Measurements from ENCODE around the gene SND1.
A peak's percentile ranks its signal among the peaks of the same experiment; 100 is the strongest.
"Not testable (repeated sequence)": the region's sequence is repeated elsewhere in the genome, so short reads cannot be mapped to it uniquely, and the experiment has no call there.

The SND1 gene

DNA sequence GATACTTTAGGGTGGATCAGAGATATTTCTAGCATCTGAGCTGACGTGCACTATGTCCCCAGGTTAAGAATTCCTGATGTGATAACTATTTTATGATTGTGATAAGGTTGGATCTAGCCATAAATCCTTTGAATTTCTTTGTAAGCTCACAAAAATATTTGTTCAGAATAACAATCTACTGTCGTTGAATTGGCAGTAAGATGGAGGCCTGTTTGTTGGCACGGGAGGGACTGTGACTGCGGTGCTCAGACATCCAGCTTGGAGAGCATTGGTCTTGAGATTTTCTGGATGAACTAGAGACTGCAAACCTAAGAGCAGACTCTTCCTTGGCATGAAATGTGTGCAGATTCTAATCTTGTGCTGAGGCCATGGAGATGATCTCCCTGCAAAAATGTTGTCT lies 248.1 kb downstream of the SND1 start:
- H3K9ac ChIP-seq, result no peak overlapping the region
- H3K27me3 ChIP-seq, result no peaks in the 10 kb centered on the region
- peak overlapping the region; percentile 26 to 75 (median 56); a peak in 19 of 22 replicates for H3K4me2 ChIP-seq
- H3K4me3 ChIP-seq, result no peak overlapping the region
- no peaks in the 10 kb centered on the region for H3K9me3 ChIP-seq (replicated peaks in 1 of 11)
- no peak overlapping the region for H3K27ac ChIP-seq
- H4K20me1 ChIP-seq, result peaks cover 30 to 100% (median 69%) of the 10 kb centered on the region in 11 experiments
- TF ChIP-seq Cebpa-rat (IDR thresholded peaks at IDR 0.05), result no peak
- peaks cover 33 to 68% (median 52%) of the 10 kb centered on the region in 10 experiments for H3K4me1 ChIP-seq
- peaks cover 17 to 60% (median 42%) of the 10 kb centered on the region in 11 experiments; a peak in 21 of 22 replicates for H3K36me3 ChIP-seq

DNA sequence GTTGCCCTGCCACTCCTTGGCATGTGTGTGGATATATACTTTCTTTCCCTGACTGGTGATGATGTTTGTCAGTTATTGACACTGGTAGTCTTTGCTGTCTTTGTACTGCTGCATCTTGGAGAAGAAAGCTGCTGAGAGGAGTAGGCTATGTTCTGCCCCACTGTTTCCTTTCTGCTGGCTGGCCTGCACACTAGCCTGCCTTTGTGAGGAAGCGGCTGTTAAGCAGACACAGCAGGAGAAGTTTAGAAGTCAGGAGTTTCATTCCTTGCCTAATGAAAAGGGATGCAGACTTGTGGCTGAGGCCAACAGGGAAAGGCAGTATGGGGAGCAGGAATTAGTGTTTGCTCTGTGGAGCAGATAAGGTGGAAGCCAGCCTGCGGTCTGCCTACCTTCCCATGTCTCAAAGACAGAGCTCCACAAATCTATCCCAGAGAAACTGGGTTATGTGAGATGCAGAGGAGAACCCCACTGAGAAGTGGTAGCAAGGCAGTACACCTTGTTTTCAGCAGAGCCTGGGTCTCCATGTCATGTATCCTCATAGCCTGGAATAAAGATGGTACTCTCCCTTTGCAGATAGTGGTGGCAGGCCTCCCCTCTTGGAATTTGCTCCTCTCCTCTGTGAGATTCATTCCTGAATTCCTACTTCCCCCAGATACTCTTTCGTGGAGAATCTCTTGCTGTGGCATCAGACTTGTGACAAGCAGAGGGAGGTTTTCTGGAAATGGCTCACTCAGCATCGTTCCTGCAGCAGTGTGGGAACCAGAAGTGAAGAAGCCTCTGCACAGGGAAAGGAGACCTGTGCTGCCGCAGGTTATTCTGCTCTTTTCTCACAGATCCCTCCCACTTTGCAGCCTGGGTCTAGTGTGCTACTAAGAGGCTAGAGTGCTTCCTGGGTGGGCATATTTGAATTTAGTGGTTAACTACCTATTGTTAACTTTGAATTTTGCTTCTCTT lies 249.0 kb downstream of the SND1 start:
- H3K27ac ChIP-seq, result no peak overlapping the region

DNA sequence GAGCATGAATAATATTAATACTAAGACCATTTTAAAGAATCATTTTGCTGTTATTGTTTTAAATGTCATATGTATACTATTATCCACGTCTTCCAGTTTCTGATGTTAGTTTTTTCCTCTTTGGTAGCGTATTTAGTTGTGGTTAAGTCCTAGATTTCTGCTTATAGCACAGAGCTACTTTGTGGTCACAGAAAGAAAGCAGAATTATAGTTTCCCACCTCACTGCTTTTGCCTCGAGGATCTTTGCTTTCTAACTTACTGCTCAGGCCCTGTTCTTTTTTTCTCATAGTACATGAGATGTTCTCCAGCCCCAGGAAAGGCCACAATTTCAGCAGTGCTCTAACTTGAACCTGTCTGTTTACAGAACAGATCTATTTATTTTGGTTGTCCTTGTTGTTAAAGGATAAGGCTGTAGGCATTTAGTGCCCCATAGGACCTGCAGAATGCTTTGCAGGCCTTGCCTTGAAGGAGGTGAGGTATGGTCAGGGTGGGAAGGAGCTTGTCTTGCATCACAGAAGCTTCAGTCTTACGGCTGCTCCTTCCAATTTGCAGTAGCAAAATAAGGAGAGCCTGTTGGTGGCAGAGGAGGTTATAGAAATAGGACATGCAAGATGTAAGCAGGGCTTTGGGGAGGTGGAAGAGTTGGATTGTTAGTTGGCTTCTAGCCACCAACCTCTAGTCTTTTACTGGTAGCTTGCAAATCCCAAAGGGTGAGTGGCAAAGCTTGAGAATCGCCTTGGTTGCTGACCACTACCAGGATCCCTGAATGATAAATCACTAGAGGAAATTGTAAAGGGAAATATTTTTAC lies 250.1 kb downstream of the SND1 start:
- H3K9ac ChIP-seq, result peak overlapping the region in 4 of 11 experiments; percentile 0 to 27 (median 14); a peak in 2 of 22 replicates
- no peak overlapping the region; a peak in 1 of 22 replicates for H3K27ac ChIP-seq
- peak overlapping the region; percentile 26 to 75 (median 62) for H3K4me2 ChIP-seq
- peaks cover 33 to 57% (median 50%) of the 10 kb centered on the region in 10 experiments for H3K4me1 ChIP-seq
- H3K27me3 ChIP-seq, result no peaks in the 10 kb centered on the region
- TF ChIP-seq Cebpa-rat (IDR thresholded peaks at IDR 0.05), result no peak
- H3K4me3 ChIP-seq, result no peak overlapping the region
- peaks cover 24 to 57% (median 39%) of the 10 kb centered on the region in 11 experiments for H3K36me3 ChIP-seq
- H3K9me3 ChIP-seq (replicated peaks in 1 of 11), result no peaks in the 10 kb centered on the region
- H4K20me1 ChIP-seq, result peaks cover 30 to 98% (median 69%) of the 10 kb centered on the region in 11 experiments

More for the DNA sequence above, 249.0 kb downstream of the SND1 start:
- Histone ChIP-seq H3K4me1 (peaks cover 33 to 65% (median 52%) of the 10 kb centered on the region in 10 experiments), H3K4me3 (no peak overlapping the region), H3K9me3 (replicated peaks in 1 of 11) (no peaks in the 10 kb centered on the region), H3K27me3 (no peaks in the 10 kb centered on the region), H3K4me2 (peak overlapping the region; percentile 26 to 75 (median 56)), H3K9ac (peak overlapping the region in 1 of 11 experiments; percentile 3; a peak in 1 of 22 replicates), H4K20me1 (peaks cover 30 to 98% (median 69%) of the 10 kb centered on the region in 11 experiments), H3K36me3 (peaks cover 18 to 60% (median 42%) of the 10 kb centered on the region in 11 experiments; a peak in 21 of 22 replicates)
- no peak for TF ChIP-seq Cebpa-rat (IDR thresholded peaks at IDR 0.05)

DNA sequence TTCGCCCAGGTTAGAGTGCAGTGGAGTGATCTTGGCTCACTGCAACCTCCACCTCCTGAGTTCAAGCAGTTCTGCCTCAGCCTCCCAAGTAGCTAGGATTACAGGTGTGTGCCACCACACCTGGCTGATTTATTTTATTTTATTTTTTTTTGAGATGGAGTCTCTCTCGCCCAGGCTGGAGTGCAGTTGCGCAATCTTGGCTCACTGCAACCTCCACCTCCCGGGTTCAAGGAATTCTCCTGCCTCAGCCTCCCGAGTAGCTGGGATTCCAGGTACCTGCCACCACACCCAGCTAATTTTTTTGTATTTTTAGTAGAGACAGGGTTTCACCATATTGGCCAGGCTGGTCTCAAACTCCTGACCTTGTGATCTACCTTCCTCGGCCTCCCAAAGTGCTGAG lies 250.8 kb downstream of the SND1 start:
- peak overlapping the region in 8 of 11 experiments; percentile 35 to 75 (median 62); a peak in 15 of 22 replicates for H3K4me2 ChIP-seq

DNA sequence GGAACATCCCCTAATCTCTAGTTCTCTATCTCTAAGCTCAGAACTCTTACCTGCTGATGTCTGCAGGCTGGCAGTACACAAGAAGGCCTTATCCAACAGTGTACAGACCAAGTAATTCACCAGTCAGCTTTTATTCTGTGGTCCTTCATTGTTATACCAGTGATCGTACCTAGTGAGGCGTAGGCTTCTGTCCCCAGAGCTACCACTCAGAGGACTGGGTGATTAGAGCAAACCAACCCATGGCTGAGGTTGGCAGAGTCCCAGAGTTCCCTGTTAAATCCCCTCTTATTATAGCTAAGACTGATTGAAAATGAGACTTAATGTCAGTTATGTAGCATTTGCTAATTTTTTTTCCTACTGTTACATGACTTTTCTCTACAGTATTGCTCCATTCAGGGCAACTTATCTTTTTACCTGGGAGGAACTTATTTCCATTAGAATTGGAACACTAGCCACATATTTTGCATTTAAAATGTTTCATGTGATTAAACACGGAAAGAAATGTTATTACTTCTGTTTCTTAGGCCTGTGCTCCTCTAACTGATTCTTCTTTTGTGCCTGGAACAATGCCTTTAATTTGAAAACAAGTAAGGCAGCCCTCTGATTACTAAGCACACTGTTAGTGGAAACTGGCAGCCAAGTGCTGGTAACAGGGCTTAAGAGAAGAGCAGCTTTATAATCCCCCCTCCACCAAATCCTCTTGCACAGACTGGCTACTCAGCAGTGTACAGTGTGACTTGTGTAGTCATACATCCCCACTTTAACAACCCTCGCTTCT lies 252.1 kb downstream of the SND1 start:
- no peak overlapping the region for H3K4me3 ChIP-seq
- no peaks in the 10 kb centered on the region for H3K9me3 ChIP-seq (replicated peaks in 1 of 11)
- TF ChIP-seq Cebpa-rat (IDR thresholded peaks at IDR 0.05), result no peak
- peaks cover 36 to 63% (median 51%) of the 10 kb centered on the region in 11 experiments for H3K36me3 ChIP-seq
- H3K27me3 ChIP-seq, result no peaks in the 10 kb centered on the region
- no peak overlapping the region for H3K27ac ChIP-seq
- H4K20me1 ChIP-seq, result peaks cover 30 to 95% (median 61%) of the 10 kb centered on the region in 11 experiments
- H3K4me2 ChIP-seq, result no peak overlapping the region; a peak in 1 of 22 replicates
- no peak overlapping the region for H3K9ac ChIP-seq
- peaks cover 32 to 42% (median 38%) of the 10 kb centered on the region in 10 experiments for H3K4me1 ChIP-seq

More for the DNA sequence above, 250.8 kb downstream of the SND1 start:
- not testable (repeated sequence) for H3K27ac ChIP-seq; H3K4me3 ChIP-seq; H3K9me3 ChIP-seq (replicated peaks in 1 of 11); H3K9ac ChIP-seq; H3K27me3 ChIP-seq
- Histone ChIP-seq H3K36me3 (peaks cover 31 to 61% (median 44%) of the 10 kb centered on the region in 11 experiments), H3K4me1 (peaks cover 33 to 51% (median 45%) of the 10 kb centered on the region in 10 experiments), H4K20me1 (peaks cover 30 to 96% (median 68%) of the 10 kb centered on the region in 11 experiments)
- TF ChIP-seq Cebpa-rat (IDR thresholded peaks at IDR 0.05), result peak in 8 of 11 experiments; percentile 13 to 86 (median 50); a peak in 9 of 22 replicates

DNA sequence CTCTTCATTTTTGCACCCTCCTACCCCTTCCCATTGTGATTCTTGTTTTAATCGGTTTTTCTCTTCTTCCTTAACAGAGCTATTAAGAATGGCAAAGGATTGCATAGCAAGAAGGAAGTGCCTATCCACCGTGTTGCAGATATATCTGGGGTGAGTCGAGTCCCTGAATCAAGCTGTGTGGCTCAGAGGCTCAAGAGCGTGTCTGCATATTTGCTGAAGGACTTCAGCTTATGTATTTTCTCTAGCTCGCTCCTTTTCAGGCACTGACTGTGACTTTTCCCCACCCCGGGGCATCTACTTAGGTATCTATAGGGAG lies 252.6 kb downstream of the SND1 start:
- no peak for TF ChIP-seq Cebpa-rat (IDR thresholded peaks at IDR 0.05)
- Histone ChIP-seq H3K4me1 (peaks cover 30 to 40% (median 33%) of the 10 kb centered on the region in 10 experiments), H3K4me2 (no peak overlapping the region), H3K9me3 (replicated peaks in 1 of 11) (no peaks in the 10 kb centered on the region), H3K36me3 (peaks cover 36 to 64% (median 56%) of the 10 kb centered on the region in 11 experiments), H4K20me1 (peaks cover 30 to 94% (median 56%) of the 10 kb centered on the region in 11 experiments), H3K9ac (no peak overlapping the region), H3K4me3 (no peak overlapping the region), H3K27me3 (no peaks in the 10 kb centered on the region), H3K27ac (no peak overlapping the region)

DNA sequence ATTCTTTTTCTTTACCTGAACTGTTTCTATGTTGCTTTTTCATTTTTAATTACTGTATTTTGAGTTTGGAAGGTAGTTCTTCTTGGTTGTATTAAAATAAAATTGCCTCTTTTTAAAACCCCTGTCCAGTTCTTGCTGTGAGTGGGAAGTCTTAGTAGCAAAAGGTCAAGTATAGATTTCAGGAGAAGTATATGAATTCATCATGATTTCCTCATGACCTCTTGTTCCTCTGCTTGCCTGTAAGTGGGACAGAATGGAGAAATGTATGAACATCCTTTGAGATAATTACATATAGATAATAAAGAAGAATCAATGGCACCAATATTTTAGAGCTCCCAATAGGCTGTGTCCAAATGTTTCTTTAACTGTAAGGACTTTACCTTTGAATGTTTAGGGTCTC lies 253.0 kb downstream of the SND1 start:
- H3K4me1 ChIP-seq, result peaks cover 26 to 36% (median 30%) of the 10 kb centered on the region in 10 experiments
- no peak overlapping the region for H3K4me2 ChIP-seq
- H3K4me3 ChIP-seq, result no peak overlapping the region
- H3K9ac ChIP-seq, result no peak overlapping the region
- no peak overlapping the region for H3K27ac ChIP-seq
- peaks cover 40 to 68% (median 60%) of the 10 kb centered on the region in 11 experiments for H3K36me3 ChIP-seq
- peaks cover 30 to 94% (median 54%) of the 10 kb centered on the region in 11 experiments for H4K20me1 ChIP-seq
- H3K9me3 ChIP-seq (replicated peaks in 1 of 11), result no peaks in the 10 kb centered on the region
- TF ChIP-seq Cebpa-rat (IDR thresholded peaks at IDR 0.05), result no peak
- H3K27me3 ChIP-seq, result no peaks in the 10 kb centered on the region
